Keratinocyte (primary cell): ENCODE results near the gene ZSWIM2. TPM values are rescaled to one million over a fixed set of nuclear protein-coding genes. Genes with fewer than 3 reads are reported as not detected.
A peak's percentile ranks its signal among the peaks of the same experiment; 100 is the strongest.

Experiments used
- DNase-seq: peaks from one replicate; pipeline ENCODE4 v3.0.0-alpha.2; 2011; ENCODE audit warnings: low read depth, missing footprints, low spot score
- FAIRE-seq: peaks from 2 replicates; lab custom pipeline; 2011; peaks lifted over from hg19 to GRCh38; lab: Jason Lieb, UNC
- H2AFZ ChIP-seq: 2 replicates; pipeline ENCODE4 v1.6.0; 2012; ENCODE audit warnings: low read length, control low read depth, inconsistent platforms; ENCODE audit not compliant: control insufficient read depth
- H3K27ac ChIP-seq: 2 replicates; pipeline ENCODE4 v1.5.1; 2011; ENCODE audit warnings: low read length; ENCODE audit not compliant: control insufficient read depth, insufficient read depth
- H3K27me3 ChIP-seq: 3 replicates; pipeline ENCODE4 v1.6.0; 2011; ENCODE audit warnings: low read length; ENCODE audit not compliant: control insufficient read depth, insufficient read depth; ENCODE audit errors: extremely low read depth
- H3K36me3 ChIP-seq, 2 experiments: 2 replicates in 1 of 2; 3 replicates in 1 of 2; pipeline ENCODE4 v1.5.1; 2011; ENCODE audit warnings: low read length in 2 of 2, mild to moderate bottlenecking in 1 of 2; ENCODE audit not compliant: control insufficient read depth in 2 of 2, insufficient read depth in 2 of 2; ENCODE audit errors: extremely low read depth in 1 of 2
- H3K4me1 ChIP-seq: 3 replicates; pipeline ENCODE4 v1.5.1; 2011; ENCODE audit warnings: low read length; ENCODE audit not compliant: control insufficient read depth, insufficient read depth; ENCODE audit errors: extremely low read depth
- H3K4me2 ChIP-seq: 3 replicates; pipeline ENCODE4 v1.6.0; 2011; ENCODE audit warnings: low read depth, low read length; ENCODE audit not compliant: control insufficient read depth, insufficient read depth; ENCODE audit errors: extremely low read depth
- H3K4me3 ChIP-seq, 3 experiments: fragments of 200-600 bp in 1 of 3; sonication (generic) in 1 of 3; 2 replicates in 2 of 3; 3 replicates in 1 of 3; pipeline ENCODE4 v1.5.1; 2011 to 2016; ENCODE audit warnings: low read length in 3 of 3, mild to moderate bottlenecking in 3 of 3, control low read depth in 2 of 3, inconsistent platforms in 1 of 3, low read depth in 1 of 3, mixed read lengths in 1 of 3, mixed run types in 1 of 3, moderate library complexity in 1 of 3; ENCODE audit not compliant: control insufficient read depth in 2 of 3, insufficient read depth in 2 of 3; ENCODE audit errors: extremely low read depth in 1 of 3
- H3K79me2 ChIP-seq: 2 replicates; pipeline ENCODE4 v1.6.0; 2012; ENCODE audit warnings: low read length; ENCODE audit not compliant: control insufficient read depth, insufficient read depth
- H3K9ac ChIP-seq: 3 replicates; pipeline ENCODE4 v1.6.0; 2011; ENCODE audit warnings: low read length; ENCODE audit not compliant: control insufficient read depth, insufficient read depth; ENCODE audit errors: extremely low read depth
- H3K9me1 ChIP-seq: 3 replicates; pipeline ENCODE4 v1.6.0; 2011; ENCODE audit warnings: low read length; ENCODE audit not compliant: control insufficient read depth, insufficient read depth; ENCODE audit errors: extremely low read depth
- H3K9me3 ChIP-seq: 2 replicates; pipeline ENCODE4 v1.5.1; 2012; ENCODE audit warnings: low read depth, low read length; ENCODE audit not compliant: control insufficient read depth
- H4K20me1 ChIP-seq: 3 replicates; pipeline ENCODE4 v1.6.0; 2011; ENCODE audit warnings: low read length; ENCODE audit not compliant: control insufficient read depth, insufficient read depth; ENCODE audit errors: extremely low read depth
- EZH2 ChIP-seq: IDR thresholded peaks from one replicate; pipeline ENCODE4 v1.6.1; 2012; ENCODE audit warnings: inconsistent platforms, mild to moderate bottlenecking, low read length, moderate library complexity
- dilution Hi-C: fragments of 300-500 bp; cut with MboI; formaldehyde crosslinking; loops from one replicate; pipeline ENCODE4 v1.7.0; 2020; ENCODE audit warnings: low sequenced_read_pairs; ENCODE audit not compliant: extremely low pct_ligation_motif_present
- polyA plus RNA-seq, 5 experiments: library from polyadenylated mRNA; depleted of rRNA in 3 of 5; stranded (reverse) in 3 of 5; stranded (forward) in 1 of 5; unstranded in 1 of 5; fragments of >200 nt; gene quantifications; 1 replicate in 1 of 5; 2 replicates in 3 of 5; 3 replicates in 1 of 5; pipeline versions ENCODE4 v1.2.1 to v1.2.3, GENCODE V29; 2011 to 2012; ENCODE audit warnings: missing spikeins in 2 of 5, low read depth in 1 of 5, low replicate concordance in 1 of 5
- TF ChIP-seq, protein P1 (sequence below), 3 experiments: IDR thresholded peaks in 1 of 3; conservative IDR thresholded peaks in 1 of 3; optimal IDR thresholded peaks in 1 of 3; 2 replicates in 2 of 3; 3 replicates in 1 of 3; pipeline versions ENCODE3 to v1.5.1; 2011; ENCODE audit warnings: low read length in 3 of 3, mild to moderate bottlenecking in 3 of 3, moderate library complexity in 2 of 3, control low read depth in 1 of 3, inconsistent platforms in 1 of 3; ENCODE audit not compliant: insufficient read depth in 2 of 3; ENCODE audit errors: extremely low read depth in 1 of 3

Gene ZSWIM2
- polyA plus RNA-seq, 1 donor (not counting 4 experiments of a cell fraction or from before 2014, with no cell fraction given) = not detected

DNA sequence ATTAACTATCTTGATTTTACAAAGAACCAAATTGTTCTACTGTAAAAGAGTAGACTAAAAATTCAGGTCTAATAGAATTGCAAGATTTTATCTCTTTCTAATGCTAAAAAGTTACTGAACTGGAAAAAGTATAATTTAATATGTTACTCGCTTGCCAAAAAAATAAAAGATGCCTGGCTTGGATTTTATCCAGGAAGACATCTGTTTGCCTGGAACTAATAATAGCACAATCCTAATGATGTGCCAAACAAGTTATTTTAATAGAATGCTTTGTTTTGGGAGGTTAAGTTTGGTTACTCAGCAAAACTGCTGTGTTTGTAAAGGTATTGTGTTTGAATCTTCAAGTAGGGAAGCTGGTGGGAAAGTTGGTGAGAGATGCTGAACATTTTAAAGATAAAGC is 19.4 kb upstream of the ZSWIM2 start:
- no peaks in the 10 kb centered on the region for H3K9me3 ChIP-seq
- dilution Hi-C loops = loop anchor here (25.0 kb wide), 1 partner anchor 594 kb away; no protein-coding TSS in a partner anchor
- no peaks in the 10 kb centered on the region for H4K20me1 ChIP-seq
- no peaks in the 10 kb centered on the region for H3K27me3 ChIP-seq
- no peak overlapping the region for H2AFZ ChIP-seq
- no peaks in the 10 kb centered on the region for H3K4me1 ChIP-seq
- H3K36me3 ChIP-seq = no peaks in the 10 kb centered on the region
- no peak overlapping the region for H3K9ac ChIP-seq
- DNase-seq (no peak), FAIRE-seq (no peak)
- no peaks in the 10 kb centered on the region for H3K9me1 ChIP-seq
- no peak overlapping the region for H3K27ac ChIP-seq
- TF ChIP-seq EZH2 = no peak
- TF ChIP-seq, protein P1, sequence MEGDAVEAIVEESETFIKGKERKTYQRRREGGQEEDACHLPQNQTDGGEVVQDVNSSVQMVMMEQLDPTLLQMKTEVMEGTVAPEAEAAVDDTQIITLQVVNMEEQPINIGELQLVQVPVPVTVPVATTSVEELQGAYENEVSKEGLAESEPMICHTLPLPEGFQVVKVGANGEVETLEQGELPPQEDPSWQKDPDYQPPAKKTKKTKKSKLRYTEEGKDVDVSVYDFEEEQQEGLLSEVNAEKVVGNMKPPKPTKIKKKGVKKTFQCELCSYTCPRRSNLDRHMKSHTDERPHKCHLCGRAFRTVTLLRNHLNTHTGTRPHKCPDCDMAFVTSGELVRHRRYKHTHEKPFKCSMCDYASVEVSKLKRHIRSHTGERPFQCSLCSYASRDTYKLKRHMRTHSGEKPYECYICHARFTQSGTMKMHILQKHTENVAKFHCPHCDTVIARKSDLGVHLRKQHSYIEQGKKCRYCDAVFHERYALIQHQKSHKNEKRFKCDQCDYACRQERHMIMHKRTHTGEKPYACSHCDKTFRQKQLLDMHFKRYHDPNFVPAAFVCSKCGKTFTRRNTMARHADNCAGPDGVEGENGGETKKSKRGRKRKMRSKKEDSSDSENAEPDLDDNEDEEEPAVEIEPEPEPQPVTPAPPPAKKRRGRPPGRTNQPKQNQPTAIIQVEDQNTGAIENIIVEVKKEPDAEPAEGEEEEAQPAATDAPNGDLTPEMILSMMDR (optimal IDR thresholded peaks at IDR 0.05 in 1 of 3, IDR thresholded peaks at IDR 0.05 in 1 of 3, conservative IDR thresholded peaks at IDR 0.05 in 1 of 3; ENCODE audit: extremely low read depth in 1 of 3, insufficient read depth in 2 of 3, low read length in 3 of 3) = no peak
- no peaks in the 10 kb centered on the region for H3K79me2 ChIP-seq
- no peak overlapping the region for H3K4me2 ChIP-seq
- H3K4me3 ChIP-seq = no peak overlapping the region

DNA sequence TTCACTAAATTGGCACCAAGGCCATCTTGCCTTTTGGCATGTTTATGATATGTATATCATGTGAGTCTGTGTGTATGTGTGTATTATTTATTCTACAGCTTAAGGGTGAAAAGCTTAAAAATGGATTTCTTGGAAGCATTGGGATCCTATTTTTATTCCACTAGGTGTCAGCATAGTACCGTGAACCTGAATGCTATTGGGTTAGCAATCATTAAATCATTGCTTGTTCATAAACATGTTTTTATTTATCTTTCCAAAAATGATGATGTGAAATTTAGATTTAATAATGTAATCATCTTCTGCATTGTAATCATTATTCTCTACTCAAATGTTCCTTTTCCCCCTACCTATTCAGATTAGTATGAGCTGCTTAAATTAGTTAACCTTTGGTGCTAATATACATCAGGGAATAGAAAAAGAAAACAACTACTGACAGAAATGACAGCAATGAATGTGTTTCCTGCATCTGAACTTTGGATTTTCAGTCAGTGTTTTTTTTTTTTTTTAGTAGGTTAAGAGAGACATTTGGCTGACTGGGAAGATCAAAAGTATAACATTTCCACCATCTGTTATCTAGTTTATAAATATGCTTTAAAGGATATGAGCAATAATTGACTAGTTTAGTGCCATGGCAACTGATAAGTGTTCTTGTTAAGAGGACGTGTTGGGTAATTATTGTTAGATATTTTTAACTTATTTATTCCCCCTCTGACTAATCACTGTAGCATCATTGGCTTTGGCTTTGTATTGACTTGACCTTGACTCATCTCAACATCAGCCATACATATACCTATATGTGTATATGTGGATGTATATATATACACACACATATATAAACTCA is 14.1 kb upstream of the ZSWIM2 start:
- Histone ChIP-seq H3K4me3 (no peak overlapping the region), H2AFZ (no peak overlapping the region), H3K27me3 (no peaks in the 10 kb centered on the region), H3K79me2 (no peaks in the 10 kb centered on the region), H3K36me3 (no peaks in the 10 kb centered on the region), H3K9ac (no peak overlapping the region), H3K9me1 (no peaks in the 10 kb centered on the region), H3K4me1 (peaks cover 3% of the 10 kb centered on the region), H4K20me1 (no peaks in the 10 kb centered on the region), H3K27ac (peak overlapping the region; percentile 32), H3K4me2 (no peak overlapping the region), H3K9me3 (no peaks in the 10 kb centered on the region)
- dilution Hi-C loops = loop anchor here (25.0 kb wide), 1 partner anchor 599 kb away; no protein-coding TSS in a partner anchor
- TF ChIP-seq, protein P1 (optimal IDR thresholded peaks at IDR 0.05 in 1 of 3, IDR thresholded peaks at IDR 0.05 in 1 of 3, conservative IDR thresholded peaks at IDR 0.05 in 1 of 3; ENCODE audit: extremely low read depth in 1 of 3, insufficient read depth in 2 of 3, low read length in 3 of 3) = peak in 2 of 3 experiments; percentile 48 to 51
- TF ChIP-seq EZH2 = no peak
- DNase-seq (peak; percentile 7), FAIRE-seq (no peak)
